Testis (tissue), 2 donors: Measurements from ENCODE around the gene HPCAL4.

Experiments
- POLR2A ChIP-seq: fragments of 450-650 bp; IDR thresholded peaks from one replicate; pipeline ENCODE4 v1.6.1; 2017; ENCODE audit warnings: antibody characterized with exemption, mild to moderate bottlenecking, moderate library complexity
- TF ChIP-seq, protein P1 (sequence below), 3 experiments: fragments of 450-650 bp in 2 of 3; fragments of 200-600 bp in 1 of 3; sonication (generic) in 1 of 3; IDR thresholded peaks; one replicate each; pipeline ENCODE4 v1.5.1; 2016 to 2019; ENCODE audit warnings: antibody characterized with exemption in 3 of 3, mild to moderate bottlenecking in 2 of 3, moderate library complexity in 1 of 3

DNA sequence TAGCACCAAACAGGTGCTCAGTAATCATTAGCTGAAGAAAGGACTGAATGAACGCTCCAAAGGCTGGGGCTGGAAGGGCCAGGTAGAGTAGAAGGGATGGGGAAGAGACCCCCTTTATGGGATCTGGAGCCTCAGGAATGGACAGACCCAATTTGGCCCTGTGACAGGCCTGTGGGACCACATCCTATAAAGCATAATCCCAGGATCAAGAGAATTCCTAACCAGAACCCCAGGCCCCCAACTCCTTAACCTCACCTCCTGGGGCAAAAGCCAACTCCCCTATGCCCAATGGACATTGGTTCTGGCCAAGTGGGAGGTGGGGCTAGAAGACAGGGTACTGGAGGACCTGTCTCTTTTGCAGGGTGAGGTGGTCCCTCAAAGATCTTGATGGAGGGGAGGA, 9.2 kb downstream of the HPCAL4 start:
- TF ChIP-seq, protein P1, sequence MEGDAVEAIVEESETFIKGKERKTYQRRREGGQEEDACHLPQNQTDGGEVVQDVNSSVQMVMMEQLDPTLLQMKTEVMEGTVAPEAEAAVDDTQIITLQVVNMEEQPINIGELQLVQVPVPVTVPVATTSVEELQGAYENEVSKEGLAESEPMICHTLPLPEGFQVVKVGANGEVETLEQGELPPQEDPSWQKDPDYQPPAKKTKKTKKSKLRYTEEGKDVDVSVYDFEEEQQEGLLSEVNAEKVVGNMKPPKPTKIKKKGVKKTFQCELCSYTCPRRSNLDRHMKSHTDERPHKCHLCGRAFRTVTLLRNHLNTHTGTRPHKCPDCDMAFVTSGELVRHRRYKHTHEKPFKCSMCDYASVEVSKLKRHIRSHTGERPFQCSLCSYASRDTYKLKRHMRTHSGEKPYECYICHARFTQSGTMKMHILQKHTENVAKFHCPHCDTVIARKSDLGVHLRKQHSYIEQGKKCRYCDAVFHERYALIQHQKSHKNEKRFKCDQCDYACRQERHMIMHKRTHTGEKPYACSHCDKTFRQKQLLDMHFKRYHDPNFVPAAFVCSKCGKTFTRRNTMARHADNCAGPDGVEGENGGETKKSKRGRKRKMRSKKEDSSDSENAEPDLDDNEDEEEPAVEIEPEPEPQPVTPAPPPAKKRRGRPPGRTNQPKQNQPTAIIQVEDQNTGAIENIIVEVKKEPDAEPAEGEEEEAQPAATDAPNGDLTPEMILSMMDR (IDR thresholded peaks at IDR 0.05), result no peak
- no peak for TF ChIP-seq POLR2A
